DMS153 treated with DMSO at 0.1 percent for 48 hours (cell line): ENCODE measurements around the gene ABCC8.
A peak's percentile ranks its signal among the peaks of the same experiment; 100 is the strongest.

Experiments
- DNase-seq: peaks from one replicate; lab custom pipeline; 2025; ENCODE audit not compliant: unreplicated experiment; lab: John Stamatoyannopoulos, UW

The ABCC8 gene

GRCh38 chr11:17472467-17472866 lies 4.2 kb downstream of the ABCC8 start:
- DNase-seq: no peak

- DNase-seq: no peak
Measured at GRCh38 chr11:17471501-17471900, 5.1 kb downstream of the ABCC8 start.

- no peak for DNase-seq
Measured at GRCh38 chr11:17469998-17470397, 6.6 kb downstream of the ABCC8 start.

- DNase-seq: no peak
Measured at GRCh38 chr11:17468122-17468521, 8.5 kb downstream of the ABCC8 start.

GRCh38 chr11:17463546-17464174 lies 13.0 kb downstream of the ABCC8 start:
- DNase-seq: no peak

GRCh38 chr11:17462940-17463339 lies 13.7 kb downstream of the ABCC8 start:
- no peak for DNase-seq

GRCh38 chr11:17460406-17460805 lies 16.2 kb downstream of the ABCC8 start:
- DNase-seq: no peak

- no peak for DNase-seq
Measured at GRCh38 chr11:17459236-17459896, 17.3 kb downstream of the ABCC8 start.

- DNase-seq: no peak
Measured at GRCh38 chr11:17458268-17458667, 18.4 kb downstream of the ABCC8 start.

GRCh38 chr11:17457396-17458173 lies 19.1 kb downstream of the ABCC8 start:
- DNase-seq: no peak

- DNase-seq: no peak
Measured at GRCh38 chr11:17452668-17453067, 24.0 kb downstream of the ABCC8 start.

- DNase-seq: no peak
Measured at GRCh38 chr11:17449158-17449557, 27.5 kb downstream of the ABCC8 start.

- DNase-seq: no peak
Measured at GRCh38 chr11:17446482-17446881, 30.2 kb downstream of the ABCC8 start.

GRCh38 chr11:17445240-17445795 lies 31.3 kb downstream of the ABCC8 start:
- DNase-seq: no peak

GRCh38 chr11:17443926-17444690 lies 32.5 kb downstream of the ABCC8 start:
- DNase-seq: no peak

- DNase-seq: no peak
Measured at GRCh38 chr11:17443423-17443822, 33.2 kb downstream of the ABCC8 start.

- no peak for DNase-seq
Measured at GRCh38 chr11:17443000-17443399, 33.6 kb downstream of the ABCC8 start.

- peak; percentile 94 for DNase-seq
Measured at GRCh38 chr11:17439316-17439782, 37.3 kb downstream of the ABCC8 start.

GRCh38 chr11:17437366-17437765 lies 39.3 kb downstream of the ABCC8 start:
- no peak for DNase-seq

- DNase-seq: no peak
Measured at GRCh38 chr11:17434108-17434507, 42.5 kb downstream of the ABCC8 start.

GRCh38 chr11:17432002-17432401 lies 44.6 kb downstream of the ABCC8 start:
- no peak for DNase-seq
